Endothelial cell of umbilical vein (primary cell): ENCODE data around the gene UNKL.

Experiments used
- CTCF ChIP-seq, 2 donors: IDR thresholded peaks; 1 replicate in 1 of 2; 2 replicates in 1 of 2; pipeline ENCODE4 v1.5.1; 2011; ENCODE audit warnings: low read length in 2 of 2, mild to moderate bottlenecking in 2 of 2, moderate library complexity in 2 of 2, control low read depth in 1 of 2, inconsistent platforms in 1 of 2, low read depth in 1 of 2; ENCODE audit not compliant: insufficient read depth in 1 of 2; ENCODE audit errors: extremely low read depth in 1 of 2
- EZH2 ChIP-seq: IDR thresholded peaks from 2 replicates; pipeline ENCODE4 v1.6.1; 2012; ENCODE audit warnings: borderline replicate concordance, low read depth, mild to moderate bottlenecking, moderate library complexity, low read length, inconsistent platforms; ENCODE audit not compliant: severe bottlenecking
- GATA2 ChIP-seq: IDR thresholded peaks from 2 replicates; pipeline ENCODE4 v1.7.0; 2011; ENCODE audit warnings: low read depth, mild to moderate bottlenecking, moderate library complexity, mixed read lengths, low read length; ENCODE audit not compliant: insufficient read length, insufficient read depth
- MAX ChIP-seq: IDR thresholded peaks from 2 replicates; pipeline ENCODE4 v1.6.1; 2011; ENCODE audit not compliant: insufficient read depth, insufficient read length
- POLR2A ChIP-seq: IDR thresholded peaks from 2 replicates; pipeline ENCODE4 v1.6.1; 2012; ENCODE audit warnings: low read depth, mild to moderate bottlenecking, control low read depth, low read length
- POLR2AphosphoS5 ChIP-seq: IDR thresholded peaks from 2 replicates; pipeline ENCODE4 v1.6.1; 2012; ENCODE audit warnings: low read depth, mild to moderate bottlenecking, control low read depth, low read length, moderate library complexity; ENCODE audit not compliant: insufficient read depth

- TF ChIP-seq POLR2A, result no peak
- no peak for TF ChIP-seq EZH2
- TF ChIP-seq MAX, result no peak
- no peak for TF ChIP-seq CTCF (IDR thresholded peaks at IDR 0.05; ENCODE audit: extremely low read depth in 1 of 2, insufficient read depth in 1 of 2, low read depth in 1 of 2, low read length in 2 of 2)
- TF ChIP-seq POLR2AphosphoS5, result no peak
- TF ChIP-seq GATA2, result no peak
These were observed 5.6 kb upstream of the UNKL start for GRCh38 chr16:1420111-1420539.
